IMR-90 (cell line): Measurements from ENCODE around the gene PCSK6. TPM values are rescaled to one million over a fixed set of nuclear protein-coding genes. Genes with fewer than 3 reads are reported as not detected.
A peak's percentile ranks its signal among the peaks of the same experiment; 100 is the strongest.
"Not testable (repeated sequence)": the region's sequence is repeated elsewhere in the genome, so short reads cannot be mapped to it uniquely, and the experiment has no call there.

Experiments
- ATAC-seq: fragments of 200-7000 bp; cut with Tn5 transposase; 2 replicates; pipeline ENCODE4 v1.9.1; 2020; ENCODE audit warnings: low read depth, mild to moderate bottlenecking, moderate library complexity
- BruUV-seq: library from RNA; stranded (reverse); fragments of 400-500 nt; replicated peaks from 2 replicates; lab custom pipeline; 2021; lab: Mats Ljungman, UMichigan
- CTCF ChIA-PET: fragments of 300-600 bp; formaldehyde crosslinking; extraction: SDS; loops from one replicate; lab custom pipeline; 2021; ENCODE audit warnings: antibody characterized with exemption; lab: Yijun Ruan, JAX
- POLR2A ChIA-PET: fragments of 300-600 bp; sonication (Branson Sonifier 250); formaldehyde crosslinking; loops from one replicate; lab custom pipeline; 2022; ENCODE audit warnings: antibody characterized with exemption; ENCODE audit not compliant: unreplicated experiment; lab: Charles Lee
- DNase-seq: peaks from one replicate; pipeline ENCODE4 v3.0.0; 2013
- H2AFZ ChIP-seq: replicated peaks from 2 replicates; pipeline ENCODE3; 2013; ENCODE audit warnings: low read length, mild to moderate bottlenecking; ENCODE audit not compliant: poor library complexity
- H2AK5ac ChIP-seq: 2 replicates; pipeline ENCODE4 v1.6.1; 2013; ENCODE audit warnings: low read depth, low read length, inconsistent platforms
- H2AK9ac ChIP-seq: replicated peaks from 2 replicates; pipeline ENCODE3; 2013; ENCODE audit warnings: mild to moderate bottlenecking, low read depth, low read length, moderate library complexity; ENCODE audit not compliant: poor library complexity
- H2BK120ac ChIP-seq: 2 replicates; pipeline ENCODE4 v1.6.1; 2013; ENCODE audit warnings: low read depth, low read length, inconsistent platforms
- H2BK15ac ChIP-seq: 3 replicates; pipeline ENCODE4 v1.6.1; 2013; ENCODE audit warnings: low read depth, low read length, inconsistent platforms
- H2BK20ac ChIP-seq: 2 replicates; pipeline ENCODE4 v1.6.1; 2013; ENCODE audit warnings: low read depth, mild to moderate bottlenecking, inconsistent platforms, low read length, moderate library complexity
- H2BK5ac ChIP-seq: 2 replicates; pipeline ENCODE4 v1.6.1; 2013; ENCODE audit warnings: mild to moderate bottlenecking, low read depth, low read length, inconsistent platforms; ENCODE audit not compliant: poor library complexity, severe bottlenecking
- H3K14ac ChIP-seq: replicated peaks from 2 replicates; pipeline ENCODE4 v1.6.1; 2013; ENCODE audit warnings: low read depth, low read length, inconsistent platforms
- H3K18ac ChIP-seq: 2 replicates; pipeline ENCODE4 v1.6.1; 2013; ENCODE audit warnings: low read depth, low read length, control low read depth
- H3K23ac ChIP-seq: 2 replicates; pipeline ENCODE4 v1.6.1; 2013; ENCODE audit warnings: low read depth, low read length, inconsistent platforms
- H3K27ac ChIP-seq: 2 replicates; pipeline ENCODE4 v1.5.1; 2013; ENCODE audit warnings: mild to moderate bottlenecking, control low read depth, low read length; ENCODE audit not compliant: insufficient read depth
- H3K27me3 ChIP-seq: 2 replicates; pipeline ENCODE4 v1.6.1; 2013; ENCODE audit warnings: low read length; ENCODE audit not compliant: control insufficient read depth, insufficient read depth
- H3K36me3 ChIP-seq: 2 replicates; pipeline ENCODE4 v1.6.1; 2013; ENCODE audit warnings: low read length, mixed read lengths; ENCODE audit not compliant: control insufficient read depth, insufficient read depth
- H3K4ac ChIP-seq: 2 replicates; pipeline ENCODE4 v1.6.1; 2013; ENCODE audit warnings: low read depth, low read length, inconsistent platforms
- H3K4me1 ChIP-seq: 2 replicates; pipeline ENCODE4 v1.6.1; 2013; ENCODE audit warnings: low read length, mixed read lengths; ENCODE audit not compliant: control insufficient read depth, insufficient read depth
- H3K4me2 ChIP-seq: 2 replicates; pipeline ENCODE4 v1.6.1; 2013; ENCODE audit warnings: low read depth, mild to moderate bottlenecking, control low read depth, low read length, moderate library complexity
- H3K4me3 ChIP-seq: 2 replicates; pipeline ENCODE4 v1.5.1; 2013; ENCODE audit warnings: low read depth, mild to moderate bottlenecking, control low read depth, low read length, moderate library complexity; ENCODE audit not compliant: insufficient read depth
- H3K56ac ChIP-seq: 2 replicates; pipeline ENCODE4 v1.6.1; 2013; ENCODE audit warnings: low read length, inconsistent platforms; ENCODE audit not compliant: insufficient read depth; ENCODE audit errors: extremely low read depth
- H3K79me1 ChIP-seq, 2 experiments: 2 replicates each; pipeline ENCODE4 v1.6.1; 2013; ENCODE audit warnings: low read length in 2 of 2, inconsistent platforms in 1 of 2, low read depth in 1 of 2
- H3K9ac ChIP-seq: 2 replicates; pipeline ENCODE4 v1.6.1; 2013; ENCODE audit warnings: low read depth, low read length, control low read depth
- H3K9me1 ChIP-seq: 2 replicates; pipeline ENCODE4 v1.6.1; 2013; ENCODE audit warnings: low read length, inconsistent platforms; ENCODE audit not compliant: insufficient read depth
- H3K9me3 ChIP-seq: 2 replicates; pipeline ENCODE4 v1.6.1; 2013; ENCODE audit warnings: low read length; ENCODE audit not compliant: control insufficient read depth, insufficient read depth
- H4K20me1 ChIP-seq: 2 replicates; pipeline ENCODE4 v1.6.1; 2013; ENCODE audit warnings: low read length, inconsistent platforms; ENCODE audit not compliant: insufficient read depth
- H4K5ac ChIP-seq: 2 replicates; pipeline ENCODE4 v1.6.1; 2013; ENCODE audit warnings: mild to moderate bottlenecking, low read depth, low read length, control low read depth
- H4K8ac ChIP-seq, 2 experiments: 2 replicates each; pipeline ENCODE4 v1.6.1; 2013; ENCODE audit warnings: low read depth in 2 of 2, low read length in 2 of 2, control low read depth in 1 of 2, inconsistent platforms in 1 of 2
- H4K91ac ChIP-seq: 2 replicates; pipeline ENCODE4 v1.6.1; 2013; ENCODE audit warnings: low read depth, low read length, inconsistent platforms; ENCODE audit not compliant: insufficient read depth
- WGBS, 2 experiments: methylation state at CpG; one replicate each; pipeline versions ENCODE4 v1.1.5 to v1.1.7; 2013; ENCODE audit warnings: missing lambda C conversion rate in 2 of 2; ENCODE audit not compliant: insufficient read length in 1 of 2; ENCODE audit errors: extremely low coverage in 2 of 2; 5-methylcytosine and 5-hydroxymethylcytosine counted together
- dilution Hi-C: fragments of 300-500 bp; cut with HindIII; formaldehyde crosslinking; loops from one replicate; pipeline ENCODE4 v1.14.3; 2018; ENCODE audit warnings: low sequenced_read_pairs; ENCODE audit not compliant: unreplicated experiment
- in situ Hi-C: fragments of 300-500 bp; cut with MboI; formaldehyde crosslinking; loops from 3 replicates; pipeline ENCODE4 v1.14.3; 2019; ENCODE audit warnings: low sequenced_read_pairs, inconsistent platforms, mixed read lengths
- intact Hi-C: fragments of 100-400 bp; cut with micrococcal nuclease; formaldehyde crosslinking; loops from 2 replicates; pipeline ENCODE4 v1.10.0; 2022
- polyA plus RNA-seq, 3 experiments: library from polyadenylated mRNA; depleted of rRNA; stranded (reverse); fragments of >200 nt; gene quantifications; 2 replicates each; pipeline ENCODE4 v1.2.3, GENCODE V29; 2012; ENCODE audit warnings: low replicate concordance in 1 of 3
- total RNA-seq: library from RNA; depleted of rRNA; stranded (reverse); fragments of >200 nt; gene quantifications from 2 replicates; pipeline ENCODE4 v1.2.3, GENCODE V29; 2012

PCSK6 gene
- total and polyA plus RNA-seq, 2 of the 4 experiments (the other 2 are of a cell fraction): not detected

DNA sequence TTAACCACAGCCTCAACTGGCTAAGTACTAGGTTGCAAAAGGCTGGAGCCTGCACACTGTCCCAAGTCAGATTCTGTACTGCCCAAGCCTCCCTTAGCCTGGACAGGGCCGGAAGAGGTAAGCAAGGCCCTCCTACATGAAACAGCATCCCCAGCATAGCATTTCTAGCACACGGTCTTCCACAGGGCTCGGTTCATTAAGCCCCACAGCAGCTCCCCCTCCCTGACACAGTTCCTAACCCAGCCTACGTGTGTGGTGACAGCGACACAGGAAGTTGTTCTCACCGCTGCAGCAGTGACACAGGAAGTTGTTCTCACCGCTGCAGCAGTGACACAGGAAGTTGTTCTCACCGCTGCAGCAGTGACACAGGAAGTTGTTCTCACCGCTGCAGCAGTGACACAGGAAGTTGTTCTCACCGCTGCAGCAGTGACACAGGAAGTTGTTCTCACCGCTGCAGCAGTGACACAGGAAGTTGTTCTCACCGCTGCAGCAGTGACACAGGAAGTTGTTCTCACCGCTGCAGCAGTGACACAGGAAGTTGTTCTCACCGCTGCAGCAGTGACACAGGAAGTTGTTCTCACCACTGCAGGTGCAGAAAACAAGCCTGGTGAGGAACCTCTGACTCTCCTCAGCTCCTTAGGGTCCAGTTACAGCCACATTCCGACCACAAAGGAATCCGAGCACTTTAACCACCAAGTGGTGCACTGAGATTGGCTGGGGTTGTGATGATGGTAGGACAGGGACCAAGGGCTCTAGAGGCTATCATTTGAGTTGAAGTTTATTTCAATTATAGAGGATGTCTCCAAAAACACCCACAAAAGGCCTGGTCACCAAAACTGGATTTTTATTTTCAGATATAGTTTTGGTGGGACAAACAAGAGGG lies 155.4 kb downstream of the PCSK6 start:
- H3K36me3 ChIP-seq, CTCF ChIA-PET, POLR2A ChIA-PET: not testable (repeated sequence)

More for the DNA sequence above, 155.4 kb downstream of the PCSK6 start:
- H2BK20ac ChIP-seq, H3K4me2 ChIP-seq, H4K5ac ChIP-seq, intact Hi-C loops, H2BK120ac ChIP-seq, H3K9me1 ChIP-seq, H2BK5ac ChIP-seq, H3K9me3 ChIP-seq, H3K9ac ChIP-seq, H3K4me3 ChIP-seq, BruUV-seq, H3K27ac ChIP-seq, in situ Hi-C loops, H3K14ac ChIP-seq, ATAC-seq, H3K79me1 ChIP-seq, H3K18ac ChIP-seq, H3K56ac ChIP-seq, H3K4ac ChIP-seq, dilution Hi-C loops, H4K8ac ChIP-seq, DNase-seq, H4K20me1 ChIP-seq, H3K4me1 ChIP-seq, H2AK9ac ChIP-seq, H2AK5ac ChIP-seq, H4K91ac ChIP-seq, H2BK15ac ChIP-seq, H3K23ac ChIP-seq: not testable (repeated sequence)
- Histone ChIP-seq H2AFZ (peak overlapping the region; percentile 65), H3K27me3 (peaks cover 12% of the 10 kb centered on the region)
- 75% methylated on average over 3 of the region's 16 CpGs; no CpG with 5 or more reads in 1 of the 2 experiments for WGBS, 2 experiments
